ENCODE results near the gene STARD13.

Gene STARD13

GRCh38 chr13:33212396-33212795 lies 73.2 kb downstream of the STARD13 start:
- Mint-ChIP-seq H3K27me3 (ENCODE audit: low read depth) (no peaks in the 10 kb centered on the region), H3K4me1 (peaks cover 67% of the 10 kb centered on the region), H3K9me3 (no peaks in the 10 kb centered on the region), H3K27ac (no peak overlapping the region), H3K4me3 (no peak overlapping the region), H3K36me3 (ENCODE audit: low read depth) (no peaks in the 10 kb centered on the region)
- TF ChIP-seq CTCF (IDR thresholded peaks at IDR 0.05; ENCODE audit: unreplicated experiment in 3 of 3): no peak

GRCh38 chr13:33210090-33210489 lies 75.5 kb downstream of the STARD13 start:
- H3K9me3 Mint-ChIP-seq: no peaks in the 10 kb centered on the region
- peaks cover 3% of the 10 kb centered on the region for H3K27me3 Mint-ChIP-seq (ENCODE audit: low read depth)
- TF ChIP-seq CTCF (IDR thresholded peaks at IDR 0.05; ENCODE audit: unreplicated experiment in 3 of 3): no peak

GRCh38 chr13:33208290-33209220 lies 77.0 kb downstream of the STARD13 start:
- Mint-ChIP-seq H3K27me3 (ENCODE audit: low read depth) (peaks cover 3% of the 10 kb centered on the region), H3K4me3 (no peak overlapping the region)
- no peak for TF ChIP-seq CTCF (IDR thresholded peaks at IDR 0.05; ENCODE audit: unreplicated experiment in 3 of 3)

More at GRCh38 chr13:33210090-33210489, 75.5 kb downstream of the STARD13 start:
- Mint-ChIP-seq H3K4me1 (peaks cover 68% of the 10 kb centered on the region), H3K4me3 (no peak overlapping the region), H3K27ac (peak overlapping the region in 2 of 3 experiments; percentile 33 to 39), H3K36me3 (ENCODE audit: low read depth) (no peaks in the 10 kb centered on the region)

GRCh38 chr13:33207615-33207961 lies 78.0 kb downstream of the STARD13 start:
- Mint-ChIP-seq H3K4me1 (peaks cover 63% of the 10 kb centered on the region), H3K36me3 (ENCODE audit: low read depth) (no peaks in the 10 kb centered on the region), H3K4me3 (peak overlapping the region in 1 of 3 experiments; percentile 10), H3K27me3 (ENCODE audit: low read depth) (peaks cover 3% of the 10 kb centered on the region), H3K27ac (peak overlapping the region; percentile 35 to 92 (median 35)), H3K9me3 (no peaks in the 10 kb centered on the region)
- TF ChIP-seq CTCF (IDR thresholded peaks at IDR 0.05; ENCODE audit: unreplicated experiment in 3 of 3): no peak

More at GRCh38 chr13:33208290-33209220, 77.0 kb downstream of the STARD13 start:
- Mint-ChIP-seq H3K9me3 (no peaks in the 10 kb centered on the region), H3K27ac (peak overlapping the region; percentile 35 to 92 (median 45)), H3K4me1 (peaks cover 67% of the 10 kb centered on the region), H3K36me3 (ENCODE audit: low read depth) (no peaks in the 10 kb centered on the region)

GRCh38 chr13:33206945-33207614 lies 78.5 kb downstream of the STARD13 start:
- Mint-ChIP-seq H3K27ac (peak overlapping the region; percentile 35 to 92 (median 35)), H3K4me3 (no peak overlapping the region), H3K9me3 (no peaks in the 10 kb centered on the region), H3K27me3 (ENCODE audit: low read depth) (peaks cover 3% of the 10 kb centered on the region), H3K4me1 (peaks cover 68% of the 10 kb centered on the region), H3K36me3 (ENCODE audit: low read depth) (no peaks in the 10 kb centered on the region)
- TF ChIP-seq CTCF (IDR thresholded peaks at IDR 0.05; ENCODE audit: unreplicated experiment in 3 of 3): no peak
